NCI-H1105 treated with DMSO at 0.1 percent for 48 hours (cell line): ENCODE data around the gene MADCAM1.
"Not testable (repeated sequence)": the region's sequence is repeated elsewhere in the genome, so short reads cannot be mapped to it uniquely, and the experiment has no call there.

Experiments used
- DNase-seq: peaks from one replicate; lab custom pipeline; 2025; lab: John Stamatoyannopoulos, UW

Gene MADCAM1

DNA sequence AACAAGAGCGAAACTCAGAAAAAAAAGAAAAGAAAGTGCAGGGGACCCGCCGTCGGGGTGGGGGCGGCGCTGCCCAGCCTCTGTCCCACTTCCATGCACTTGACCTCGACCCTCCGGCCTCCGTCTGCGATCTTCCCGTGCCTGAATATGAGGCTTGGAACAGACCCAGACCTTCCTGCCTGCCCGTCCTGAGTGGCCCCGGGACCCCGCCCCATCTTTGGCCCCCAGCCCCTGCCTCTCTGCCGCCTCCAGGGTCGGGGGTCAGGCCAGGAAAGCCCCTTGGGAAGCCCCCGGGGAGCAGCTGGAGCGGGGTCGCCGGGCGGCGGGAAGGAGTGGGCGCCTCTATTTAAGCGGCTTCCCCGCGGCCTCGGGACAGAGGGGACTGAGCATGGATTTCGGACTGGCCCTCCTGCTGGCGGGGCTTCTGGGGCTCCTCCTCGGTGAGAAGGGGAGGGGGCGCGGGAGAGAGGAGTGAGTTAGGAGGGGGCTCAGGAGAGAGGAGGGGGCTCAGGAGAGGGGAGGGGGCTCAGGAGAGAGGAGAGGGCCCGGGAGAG lies at the start of gene MADCAM1:
TSS of gene MADCAM1 (plus strand) at position 375 of the 554 bp plus-strand sequence. CDS start at position 389, 14 bp downstream.
- DNase-seq, result no peak

DNA sequence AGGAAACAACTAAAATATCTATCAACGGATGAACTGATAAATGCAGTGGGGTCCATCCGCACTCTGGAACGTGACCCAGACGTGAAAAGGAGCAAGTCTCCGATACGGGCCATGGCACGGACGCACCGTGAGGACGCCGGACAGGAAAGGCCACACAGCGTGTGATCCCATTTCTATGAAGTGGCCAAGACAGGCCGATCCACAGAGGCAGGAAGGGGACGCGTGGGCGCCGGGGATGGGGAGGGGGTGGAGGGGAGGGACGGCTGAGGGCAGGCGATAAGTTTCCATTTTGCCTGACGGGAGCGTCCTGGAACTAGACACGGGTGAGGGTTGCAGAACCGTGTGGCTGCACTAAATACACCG lies 49.2 kb upstream of the MADCAM1 start:
- no peak for DNase-seq

GRCh38 chr19:447816-448560 lies 48.3 kb upstream of the MADCAM1 start:
- DNase-seq, result no peak

GRCh38 chr19:449916-450315 lies 46.4 kb upstream of the MADCAM1 start:
- DNase-seq, result no peak

- DNase-seq, result not testable (repeated sequence)
These were observed 45.3 kb upstream of the MADCAM1 start for GRCh38 chr19:450912-451481.

DNA sequence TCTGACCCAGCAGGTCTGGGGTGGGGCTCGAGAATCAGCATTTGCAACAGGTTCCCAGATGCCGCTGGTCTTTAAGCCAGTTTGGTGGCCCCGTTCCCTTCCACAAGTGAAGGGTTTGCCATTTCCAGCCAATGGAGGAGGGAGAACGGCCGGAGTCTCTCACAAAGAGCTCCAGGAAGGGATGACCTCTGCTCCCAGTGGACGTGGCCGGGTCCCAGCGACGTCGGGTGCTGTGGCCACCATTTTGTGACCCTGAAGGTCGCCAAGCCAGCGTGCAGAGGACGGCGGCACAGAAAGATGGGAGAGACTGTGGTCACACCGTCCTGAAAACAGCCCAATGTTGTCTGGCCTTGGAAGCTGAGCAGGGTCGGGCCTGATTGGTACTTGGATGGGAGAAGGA lies 43.5 kb upstream of the MADCAM1 start:
- DNase-seq, result no peak

- no peak for DNase-seq
These were observed 42.7 kb upstream of the MADCAM1 start for GRCh38 chr19:453606-454005.

DNA sequence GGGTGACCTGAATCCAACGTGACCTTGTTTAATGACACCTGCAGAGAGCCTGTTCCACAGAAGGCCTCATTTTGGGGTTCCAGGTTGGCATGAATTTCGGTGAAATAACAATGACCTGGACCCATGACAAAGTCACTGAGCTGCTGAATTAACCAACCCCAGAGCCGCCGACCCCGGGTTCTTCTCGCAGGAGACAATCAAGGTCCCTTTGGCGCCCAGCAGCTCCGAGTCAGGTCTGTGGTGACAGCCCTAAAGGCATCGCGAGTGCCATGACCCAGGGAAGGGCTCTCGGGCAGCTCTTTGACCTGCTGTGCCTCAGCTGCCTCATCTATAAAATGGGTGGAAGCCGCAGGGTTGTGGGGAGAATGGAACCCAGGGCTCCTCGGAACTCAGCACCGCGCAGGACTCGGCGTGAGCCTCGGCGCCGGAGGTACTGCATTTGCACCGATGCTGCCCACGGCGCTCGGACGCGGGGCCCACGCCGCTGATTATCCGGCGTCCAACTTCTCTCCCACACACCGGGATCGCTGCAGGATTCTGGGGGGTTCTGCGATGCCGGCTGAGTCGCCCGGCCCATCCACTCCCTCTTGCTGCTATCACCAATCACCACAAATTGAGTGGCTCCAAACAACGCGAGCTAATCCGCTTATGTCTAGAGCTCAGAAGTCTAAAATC lies 41.1 kb upstream of the MADCAM1 start:
- no peak for DNase-seq

DNA sequence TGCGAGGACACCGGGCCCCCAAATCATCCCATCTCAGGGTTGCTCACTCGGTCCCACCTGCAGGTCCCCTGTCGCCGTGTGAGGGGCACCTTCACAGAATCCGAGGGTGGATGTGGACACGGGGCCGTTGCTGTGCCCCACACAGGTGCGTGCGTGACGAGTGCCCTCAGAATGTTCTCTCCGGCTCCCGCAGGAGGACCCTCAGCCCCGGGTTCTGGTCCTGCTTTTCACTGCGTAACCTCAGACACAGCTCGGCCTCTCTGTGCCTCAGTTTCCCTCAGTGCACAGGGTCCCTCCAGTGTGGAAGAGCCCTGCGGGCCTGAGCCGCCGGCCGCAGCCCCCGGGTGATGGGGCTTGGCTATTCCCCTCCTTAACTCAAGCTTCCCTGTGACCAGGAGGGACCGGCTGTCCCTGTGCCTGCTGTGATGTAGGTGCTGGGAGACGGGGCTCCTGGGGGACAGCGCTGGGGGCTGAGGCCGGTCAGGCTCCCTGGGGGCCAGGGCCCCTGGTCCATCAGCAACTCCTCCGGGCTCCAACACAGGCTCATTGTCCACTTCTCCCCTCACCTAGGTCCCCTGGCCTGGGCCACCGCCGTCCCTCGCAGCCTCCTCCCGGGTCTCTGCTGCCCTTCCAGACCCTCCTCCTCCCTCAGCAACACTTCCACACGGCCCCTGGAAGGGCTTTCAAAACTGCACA lies 40.3 kb upstream of the MADCAM1 start:
- DNase-seq, result no peak

- DNase-seq, result no peak
These were observed 39.7 kb upstream of the MADCAM1 start for GRCh38 chr19:456547-457110.

DNA sequence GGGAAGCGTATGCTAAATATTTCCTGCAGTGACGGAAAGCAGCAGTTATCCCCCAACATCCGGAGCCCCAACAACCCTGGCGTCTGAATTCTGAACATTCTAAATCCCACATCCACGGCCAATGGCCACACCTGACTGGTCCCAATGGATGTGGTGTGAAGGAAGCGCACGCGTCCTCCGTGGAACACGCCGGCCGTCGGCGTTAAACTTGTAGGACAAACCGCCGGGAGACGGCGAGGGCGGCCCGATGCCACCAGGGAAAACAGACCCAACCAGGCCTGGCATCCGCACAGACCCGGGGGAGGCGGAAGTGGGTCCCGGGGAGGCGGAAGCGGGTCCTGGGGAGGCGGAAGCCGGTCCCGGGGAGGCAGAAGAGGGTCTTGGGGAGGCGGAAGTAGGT lies 38.6 kb upstream of the MADCAM1 start:
- DNase-seq, result no peak

- DNase-seq, result no peak
These were observed 37.9 kb upstream of the MADCAM1 start for GRCh38 chr19:458091-459042.

- peak; percentile 64 for DNase-seq
These were observed 36.4 kb upstream of the MADCAM1 start for GRCh38 chr19:459724-460511.

- DNase-seq, result no peak
These were observed 35.2 kb upstream of the MADCAM1 start, which contains the start of gene SHC2 for GRCh38 chr19:460877-461720. Gene SHC2, minus strand, starts transcription at chr19:461033. Its CDS starts 37 bp downstream, at chr19:460996.

DNA sequence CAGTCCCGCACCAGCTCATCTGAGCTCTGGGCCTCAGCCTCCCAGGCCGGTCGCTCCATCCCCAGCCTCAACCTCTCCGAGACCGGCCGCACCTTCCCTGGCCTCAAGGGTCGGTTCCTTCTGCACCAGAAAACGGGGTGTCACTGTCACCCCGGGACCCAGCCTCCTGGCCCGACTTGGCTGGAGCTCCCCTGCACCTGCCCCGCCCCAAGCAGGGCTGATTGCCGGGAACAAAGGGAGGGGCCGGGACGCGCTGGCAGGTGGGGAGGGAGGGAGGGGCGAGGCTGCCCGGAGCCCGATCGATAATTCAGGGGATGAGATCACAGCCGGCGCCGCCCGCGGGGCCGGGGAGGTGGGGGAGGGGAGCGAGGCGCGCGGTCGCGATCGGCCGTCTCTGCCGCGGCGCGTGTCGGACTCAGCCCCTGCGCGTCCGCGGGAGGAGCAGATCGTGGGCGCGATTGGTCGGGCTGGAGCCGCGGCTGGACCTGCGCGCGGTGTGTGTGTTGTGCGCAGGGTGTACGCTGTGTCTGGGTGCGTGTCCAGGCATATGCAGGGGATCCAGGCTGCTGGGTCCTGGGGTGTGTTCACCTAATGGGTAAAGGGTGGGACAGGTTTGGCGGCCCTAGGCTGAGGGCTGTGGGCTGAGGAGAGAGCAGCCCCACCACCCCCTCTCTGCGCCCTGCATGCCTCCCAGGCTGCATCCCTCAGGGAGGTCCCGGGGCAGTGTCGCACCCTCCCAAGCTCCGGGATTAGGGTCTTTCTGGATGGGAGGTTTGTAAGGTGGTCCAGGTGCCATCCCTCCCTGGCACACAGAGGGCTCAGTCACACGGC lies 34.4 kb upstream of the MADCAM1 start:
- peak; percentile 67 for DNase-seq

DNA sequence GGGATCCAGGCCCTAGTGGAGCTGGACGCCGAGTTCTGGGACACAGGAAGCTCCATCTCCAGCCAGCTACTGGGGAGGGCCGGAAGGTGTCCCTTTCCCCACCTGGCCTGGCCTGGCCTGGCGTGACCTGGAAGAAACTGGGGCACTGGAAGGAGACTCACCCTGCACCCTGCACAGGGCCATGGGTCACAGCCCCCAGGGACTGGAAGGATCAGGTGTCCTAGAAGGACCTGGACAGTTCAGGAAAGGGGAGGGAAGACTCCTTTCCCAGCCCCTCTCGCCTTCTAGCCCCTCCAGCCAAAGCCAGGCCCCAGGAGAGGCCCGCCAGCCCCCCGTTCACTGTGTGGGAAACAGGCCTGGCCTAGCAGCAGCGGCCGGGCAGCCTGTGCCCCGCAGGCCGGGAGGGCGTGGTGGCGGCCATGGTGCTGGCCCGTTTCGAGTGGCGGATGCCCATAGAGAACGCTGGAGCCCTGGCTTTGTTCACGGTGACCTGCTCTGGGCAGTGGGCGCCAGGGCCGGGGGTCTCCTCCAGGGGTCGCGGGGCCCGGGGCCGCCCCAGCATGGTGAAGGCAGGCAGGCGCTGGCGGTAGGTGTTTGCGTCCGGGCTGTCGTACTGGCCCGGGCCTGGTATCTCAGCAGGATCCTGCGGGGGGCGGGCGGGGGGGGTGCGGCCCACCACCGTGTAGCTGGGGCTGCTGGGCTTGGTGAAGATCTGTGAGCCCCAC lies 32.6 kb upstream of the MADCAM1 start:
- no peak for DNase-seq

GRCh38 chr19:464208-464545 lies 32.1 kb upstream of the MADCAM1 start:
- no peak for DNase-seq
